Measurements from ENCODE around the gene NTRK1.
A peak's percentile ranks its signal among the peaks of the same experiment; 100 is the strongest.

Gene NTRK1

DNA sequence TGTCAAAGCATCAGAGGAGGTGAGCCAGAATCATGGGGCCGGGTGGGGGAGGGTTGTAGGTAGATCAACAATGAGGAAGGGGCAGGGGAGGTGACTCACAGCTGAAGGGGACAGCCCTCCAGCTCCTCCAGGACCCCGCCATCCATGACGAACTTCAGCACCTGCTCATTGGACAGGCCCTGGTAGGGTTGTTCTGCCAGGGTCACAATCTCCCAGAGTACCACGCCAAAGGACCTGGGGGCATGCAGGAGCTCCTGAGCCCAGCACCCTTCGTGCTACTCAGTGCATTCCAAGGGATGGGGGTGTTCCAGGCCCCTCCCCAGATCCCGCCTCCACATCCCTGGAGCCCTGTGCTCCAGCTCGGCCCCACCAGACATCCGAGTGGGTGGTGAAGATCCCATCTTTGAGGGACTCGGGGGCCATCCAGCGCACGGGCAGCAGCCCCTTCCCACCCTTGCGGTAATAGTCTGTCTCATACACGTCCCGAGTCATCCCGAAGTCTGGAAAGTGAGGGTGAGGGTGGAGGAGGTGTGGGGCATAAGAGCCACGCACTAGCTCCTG lies 19.3 kb upstream of the NTRK1 start:
- Histone ChIP-seq H3K4me1 (peaks cover 5 to 13% (median 9%) of the 10 kb centered on the region in 10 experiments; a peak in 15 of 20 replicates), H4K20me1 (no peaks in the 10 kb centered on the region; a peak in 1 of 22 replicates), H3K27ac (no peak overlapping the region), H3K27me3 (peaks cover 0 to 5% (median 0%) of the 10 kb centered on the region in 11 experiments; a peak in 1 of 22 replicates), H3K9ac (no peak overlapping the region), H3K4me2 (no peak overlapping the region), H3K9me3 (replicated peaks in 1 of 11) (no peaks in the 10 kb centered on the region), H3K36me3 (no peaks in the 10 kb centered on the region), H3K4me3 (no peak overlapping the region)
- no peak for TF ChIP-seq Cebpa-rat (IDR thresholded peaks at IDR 0.05)

DNA sequence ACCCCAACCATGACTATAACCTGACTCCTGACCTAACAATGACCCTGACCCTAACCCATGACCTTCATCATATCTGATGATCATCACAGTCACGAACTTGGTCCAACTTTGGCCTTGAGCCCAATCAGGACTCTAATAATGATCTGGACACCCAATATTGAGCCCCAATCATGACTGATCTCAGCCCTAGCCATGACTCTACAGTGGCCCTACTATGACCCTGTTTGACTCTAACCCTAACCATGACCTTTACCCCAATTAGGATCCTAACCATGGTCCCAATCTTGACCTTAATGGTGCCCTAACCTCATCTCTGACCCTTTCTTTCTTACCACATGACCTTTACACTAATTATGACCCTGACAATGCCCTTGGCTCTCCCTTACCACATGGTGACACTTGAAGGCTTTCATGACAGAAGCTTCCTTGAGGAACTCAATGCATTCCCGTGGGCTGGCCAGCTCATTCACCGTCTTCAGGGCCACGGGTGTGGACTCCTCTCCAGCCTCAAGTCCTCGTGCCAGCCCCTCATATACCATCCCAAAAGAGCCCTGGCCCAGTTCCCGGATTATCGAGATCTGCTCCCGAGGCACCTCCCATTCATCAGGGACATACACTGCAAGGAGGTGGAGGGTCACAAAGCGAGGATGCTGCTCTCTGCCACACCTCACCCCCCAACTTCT lies 17.9 kb upstream of the NTRK1 start:
- H3K9ac ChIP-seq = no peak overlapping the region
- no peaks in the 10 kb centered on the region; a peak in 1 of 22 replicates for H4K20me1 ChIP-seq
- H3K4me1 ChIP-seq = peaks cover 5 to 19% (median 11%) of the 10 kb centered on the region in 10 experiments; a peak in 15 of 20 replicates
- H3K27ac ChIP-seq = no peak overlapping the region
- H3K4me2 ChIP-seq = peak overlapping the region in 1 of 11 experiments; percentile 29; a peak in 1 of 22 replicates
- H3K4me3 ChIP-seq = no peak overlapping the region
- TF ChIP-seq Cebpa-rat (IDR thresholded peaks at IDR 0.05) = no peak
- H3K36me3 ChIP-seq = no peaks in the 10 kb centered on the region
- peaks cover 0 to 6% (median 0%) of the 10 kb centered on the region in 11 experiments; a peak in 2 of 22 replicates for H3K27me3 ChIP-seq
- H3K9me3 ChIP-seq (replicated peaks in 1 of 11) = no peaks in the 10 kb centered on the region

DNA sequence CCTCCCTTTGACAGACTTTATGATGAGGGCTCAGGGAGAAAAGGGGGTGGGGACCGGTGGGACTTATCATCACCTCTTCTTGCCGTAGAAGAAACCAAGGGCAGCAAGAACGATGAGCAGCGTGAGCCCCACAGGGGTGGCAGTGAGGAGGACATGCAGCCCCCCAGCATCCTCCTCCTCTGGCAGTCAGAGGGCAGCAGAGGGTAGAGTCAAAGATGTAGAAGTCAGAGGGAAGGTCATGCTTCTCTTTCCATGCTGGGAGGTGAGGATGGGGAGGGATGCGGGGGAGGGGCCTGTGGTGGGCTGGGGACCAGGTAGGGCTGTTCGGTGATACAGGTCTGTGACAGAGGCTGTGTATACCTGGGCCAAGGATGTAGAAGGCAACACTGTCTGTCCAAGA lies 16.6 kb upstream of the NTRK1 start:
- Histone ChIP-seq H3K9ac (no peak overlapping the region), H3K4me1 (peaks cover 15 to 27% (median 20%) of the 10 kb centered on the region in 10 experiments), H3K36me3 (no peaks in the 10 kb centered on the region), H3K4me3 (no peak overlapping the region), H3K9me3 (replicated peaks in 1 of 11) (no peaks in the 10 kb centered on the region), H3K27me3 (peaks cover 0 to 19% (median 6%) of the 10 kb centered on the region in 11 experiments; a peak in 10 of 22 replicates), H4K20me1 (no peaks in the 10 kb centered on the region; a peak in 1 of 22 replicates), H3K27ac (no peak overlapping the region), H3K4me2 (no peak overlapping the region)
- TF ChIP-seq Cebpa-rat (IDR thresholded peaks at IDR 0.05) = no peak

- H3K9me3 ChIP-seq (replicated peaks in 1 of 11) = no peaks in the 10 kb centered on the region
- TF ChIP-seq Cebpa-rat (IDR thresholded peaks at IDR 0.05) = no peak
- H4K20me1 ChIP-seq = no peaks in the 10 kb centered on the region; a peak in 1 of 22 replicates
- peaks cover 0 to 20% (median 6%) of the 10 kb centered on the region in 11 experiments; a peak in 10 of 22 replicates for H3K27me3 ChIP-seq
- H3K4me3 ChIP-seq = no peak overlapping the region
- peaks cover 13 to 22% (median 16%) of the 10 kb centered on the region in 10 experiments for H3K4me1 ChIP-seq
- H3K36me3 ChIP-seq = no peaks in the 10 kb centered on the region
- no peak overlapping the region for H3K9ac ChIP-seq
- H3K4me2 ChIP-seq = no peak overlapping the region
- H3K27ac ChIP-seq = no peak overlapping the region
These were observed 16.0 kb upstream of the NTRK1 start for GRCh38 chr1:156844638-156845037.

- Histone ChIP-seq H3K36me3 (no peaks in the 10 kb centered on the region), H3K4me3 (no peak overlapping the region), H3K27me3 (peaks cover 0 to 20% (median 6%) of the 10 kb centered on the region in 11 experiments; a peak in 10 of 22 replicates), H3K9ac (no peak overlapping the region), H4K20me1 (no peaks in the 10 kb centered on the region; a peak in 1 of 22 replicates), H3K9me3 (replicated peaks in 1 of 11) (no peaks in the 10 kb centered on the region), H3K27ac (no peak overlapping the region), H3K4me2 (no peak overlapping the region), H3K4me1 (peaks cover 13 to 20% (median 16%) of the 10 kb centered on the region in 10 experiments)
- no peak for TF ChIP-seq Cebpa-rat (IDR thresholded peaks at IDR 0.05)
These were observed 15.4 kb upstream of the NTRK1 start for GRCh38 chr1:156845055-156845952.

- Histone ChIP-seq H3K27ac (no peak overlapping the region), H3K4me2 (no peak overlapping the region), H3K4me3 (no peak overlapping the region), H3K36me3 (no peaks in the 10 kb centered on the region), H4K20me1 (no peaks in the 10 kb centered on the region; a peak in 1 of 22 replicates), H3K27me3 (peaks cover 0 to 20% (median 6%) of the 10 kb centered on the region in 11 experiments; a peak in 10 of 22 replicates), H3K9me3 (replicated peaks in 1 of 11) (no peaks in the 10 kb centered on the region), H3K4me1 (peaks cover 13 to 20% (median 16%) of the 10 kb centered on the region in 10 experiments), H3K9ac (no peak overlapping the region)
- TF ChIP-seq Cebpa-rat (IDR thresholded peaks at IDR 0.05) = no peak
These were observed 14.6 kb upstream of the NTRK1 start for GRCh38 chr1:156845953-156846545.

- peaks cover 0 to 20% (median 6%) of the 10 kb centered on the region in 11 experiments; a peak in 10 of 22 replicates for H3K27me3 ChIP-seq
- peaks cover 13 to 20% (median 16%) of the 10 kb centered on the region in 10 experiments for H3K4me1 ChIP-seq
- H3K36me3 ChIP-seq = no peaks in the 10 kb centered on the region
- H3K27ac ChIP-seq = no peak overlapping the region
- TF ChIP-seq Cebpa-rat (IDR thresholded peaks at IDR 0.05) = no peak
- no peaks in the 10 kb centered on the region; a peak in 1 of 22 replicates for H4K20me1 ChIP-seq
- no peak overlapping the region for H3K4me2 ChIP-seq
- H3K9me3 ChIP-seq (replicated peaks in 1 of 11) = no peaks in the 10 kb centered on the region
- H3K9ac ChIP-seq = no peak overlapping the region
- H3K4me3 ChIP-seq = no peak overlapping the region
These were observed 14.0 kb upstream of the NTRK1 start for GRCh38 chr1:156846643-156847042.

DNA sequence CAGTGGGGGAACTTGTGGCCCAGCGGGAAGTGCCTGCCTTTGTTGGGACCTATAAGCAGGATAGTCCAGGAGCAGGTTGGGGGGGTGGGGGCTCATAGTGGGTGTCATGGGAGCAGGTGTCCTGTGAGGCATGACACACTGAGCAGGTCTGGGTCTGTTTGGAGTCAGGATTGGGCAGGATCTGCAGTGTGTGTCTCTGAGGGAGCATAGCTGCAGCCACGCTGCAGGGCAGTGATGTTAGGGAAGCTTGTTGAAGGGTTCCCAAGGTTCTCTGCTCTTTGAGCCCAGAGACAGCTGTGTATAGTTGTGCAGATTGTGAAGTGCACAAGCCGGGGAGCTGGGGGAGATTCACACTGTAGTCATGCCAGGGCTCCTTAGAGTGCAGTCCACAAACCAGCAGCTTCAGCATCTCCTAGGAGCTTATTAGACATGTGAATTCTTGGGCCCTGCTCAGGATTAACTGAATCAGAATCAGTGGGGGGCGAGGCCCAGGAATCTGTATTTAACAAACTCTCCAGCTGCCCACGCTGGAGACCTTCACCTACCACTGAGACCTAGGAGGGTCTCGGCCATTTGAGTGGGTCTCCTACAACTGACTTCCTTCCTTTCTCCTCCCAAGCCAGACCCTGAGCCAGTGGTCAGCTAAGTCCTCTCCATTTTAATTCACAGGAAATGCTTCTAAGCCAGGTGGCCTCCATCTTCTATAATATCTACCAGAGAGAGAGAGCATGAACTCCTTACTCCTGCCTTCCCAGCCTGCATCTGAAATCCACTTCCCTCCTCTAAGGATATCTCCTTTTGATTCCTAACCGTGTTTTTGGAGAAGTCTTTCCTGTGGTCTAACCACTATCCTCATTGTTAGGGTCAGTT lies 12.8 kb upstream of the NTRK1 start:
- Histone ChIP-seq H3K4me1 (peaks cover 13 to 20% (median 16%) of the 10 kb centered on the region in 10 experiments), H4K20me1 (no peaks in the 10 kb centered on the region; a peak in 1 of 22 replicates), H3K9ac (0 out of 22 replicates have a peak overlapping the region, but pooled peaks of 1 of the 11 experiments have one; percentile 14), H3K27me3 (peaks cover 0 to 20% (median 6%) of the 10 kb centered on the region in 11 experiments; a peak in 10 of 22 replicates), H3K27ac (no peak overlapping the region), H3K4me2 (peak overlapping the region; percentile 2 to 79 (median 66); a peak in 19 of 22 replicates), H3K36me3 (no peaks in the 10 kb centered on the region), H3K4me3 (no peak overlapping the region), H3K9me3 (replicated peaks in 1 of 11) (no peaks in the 10 kb centered on the region)
- no peak for TF ChIP-seq Cebpa-rat (IDR thresholded peaks at IDR 0.05)
